ENCODE measurements around the gene ZNF516.

Gene ZNF516

GRCh38 chr18:76471593-76471992, 23.4 kb downstream of the ZNF516 start:
- DNase-seq, result no peak

GRCh38 chr18:76468345-76469304, 26.4 kb downstream of the ZNF516 start:
- no peak for DNase-seq

- DNase-seq, result no peak
Observed at GRCh38 chr18:76467371-76468190, 27.5 kb downstream of the ZNF516 start.

DNA sequence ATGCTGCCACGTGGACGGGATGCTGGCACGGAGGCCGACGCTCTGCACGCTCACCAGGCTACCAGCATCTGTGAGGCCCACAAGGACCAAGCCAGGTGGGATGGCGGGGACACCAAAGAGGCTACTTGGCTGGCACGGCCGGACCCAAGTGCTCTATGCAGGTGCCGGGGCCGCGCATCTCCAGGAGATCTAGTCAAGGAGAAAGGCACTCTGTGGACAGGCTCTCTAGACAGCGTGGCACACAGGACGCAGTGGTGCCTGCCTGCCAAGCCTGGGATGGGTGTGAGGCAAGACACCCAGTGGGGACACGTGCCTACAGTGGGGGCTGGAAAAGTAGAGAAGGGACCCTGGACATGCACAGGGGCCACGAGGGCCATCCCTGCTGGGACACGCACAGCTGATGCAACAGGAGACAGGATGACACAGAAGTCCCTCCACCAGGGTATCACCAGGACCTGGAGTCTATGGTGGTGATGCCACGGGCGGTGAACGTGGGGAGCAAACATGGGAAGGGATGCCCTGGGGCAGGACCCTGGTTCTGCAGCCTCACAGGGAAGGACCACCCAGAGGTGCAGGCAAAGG, 28.5 kb downstream of the ZNF516 start:
- no peak for DNase-seq

GRCh38 chr18:76465630-76466409, 29.2 kb downstream of the ZNF516 start:
- DNase-seq, result no peak

DNA sequence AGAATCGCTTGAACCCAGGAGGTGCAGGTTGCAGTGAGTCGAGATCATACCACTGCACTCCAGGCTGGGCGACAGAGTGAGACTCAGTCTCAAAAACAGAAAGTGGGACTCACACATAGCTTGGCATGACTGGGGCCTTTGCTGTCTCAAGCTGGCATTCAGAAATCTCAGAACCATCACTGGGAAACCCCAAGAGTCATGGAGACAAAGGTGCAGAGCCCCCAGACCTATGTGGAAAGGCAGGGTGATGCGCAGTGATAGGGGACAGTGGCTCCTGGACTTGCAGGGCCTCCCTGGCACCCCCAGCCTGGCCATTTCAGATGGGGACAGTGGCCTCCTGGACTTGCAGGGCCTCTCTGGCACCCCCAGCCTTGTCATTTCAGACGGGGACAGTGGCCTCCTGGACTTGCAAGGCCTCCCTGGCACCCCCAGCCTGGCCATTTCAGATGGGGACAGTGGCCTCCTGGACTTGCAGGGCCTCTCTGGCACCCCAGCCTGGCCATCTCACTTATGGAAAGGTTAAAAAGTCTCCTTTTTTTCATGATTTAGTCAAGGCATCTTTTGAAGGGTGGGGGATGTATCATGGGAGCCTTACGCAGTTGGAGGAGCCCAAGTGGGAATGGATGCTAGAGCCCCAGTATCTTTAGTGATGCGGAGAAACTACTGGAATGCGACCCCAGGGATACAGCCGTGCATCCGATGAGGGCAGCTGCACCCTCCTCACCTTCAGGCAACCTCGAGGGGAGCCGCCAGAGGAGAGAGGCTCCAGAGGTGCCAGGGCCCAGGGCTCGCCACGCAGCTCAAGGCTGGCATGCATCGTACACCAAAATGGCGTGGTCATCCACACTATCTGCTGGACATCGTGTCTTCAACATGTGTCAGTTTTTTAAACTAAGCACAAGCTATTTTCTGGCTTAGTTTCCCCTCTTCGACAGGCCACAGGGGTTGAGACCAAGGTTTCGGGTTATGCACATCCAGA, 30.5 kb downstream of the ZNF516 start:
- no peak for DNase-seq

DNA sequence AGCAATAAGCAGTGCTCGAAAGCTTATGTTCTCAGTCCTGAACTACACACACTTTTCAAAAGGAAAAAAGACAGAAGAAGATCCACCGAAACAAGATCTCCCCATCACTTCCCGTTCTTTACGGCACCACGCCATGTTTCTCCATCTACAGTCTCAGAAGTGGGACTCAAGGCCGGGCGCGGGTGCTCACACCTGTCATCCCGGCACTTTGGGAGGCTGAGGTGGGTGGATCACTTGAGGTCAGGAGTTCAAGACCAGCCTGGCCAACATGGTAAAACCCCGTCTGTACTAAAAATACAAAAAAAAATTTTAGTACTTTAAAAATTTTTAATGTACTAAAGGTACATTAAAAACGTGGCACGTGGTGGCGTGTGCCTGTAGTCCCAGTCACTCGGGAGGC, 31.2 kb downstream of the ZNF516 start:
- no peak for DNase-seq

DNA sequence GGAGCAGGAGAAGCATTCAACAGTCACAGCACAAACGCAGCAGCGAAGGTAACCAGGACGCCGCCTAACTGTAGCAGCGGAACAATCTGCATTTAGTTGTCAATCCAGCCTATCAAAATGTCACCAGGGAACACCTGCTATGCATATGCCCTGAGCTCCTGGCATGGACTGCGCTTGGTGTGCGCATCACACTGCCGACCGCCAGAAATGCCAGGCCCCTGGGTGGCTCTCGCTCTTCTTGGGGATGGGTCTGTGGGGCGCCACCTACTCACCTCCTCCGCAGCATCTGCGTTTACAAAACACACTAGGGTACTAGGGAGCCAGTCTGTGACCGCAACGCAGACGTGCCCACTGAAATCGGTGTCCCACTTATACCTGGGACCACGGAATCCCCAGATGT, 31.7 kb downstream of the ZNF516 start:
- DNase-seq, result no peak

DNA sequence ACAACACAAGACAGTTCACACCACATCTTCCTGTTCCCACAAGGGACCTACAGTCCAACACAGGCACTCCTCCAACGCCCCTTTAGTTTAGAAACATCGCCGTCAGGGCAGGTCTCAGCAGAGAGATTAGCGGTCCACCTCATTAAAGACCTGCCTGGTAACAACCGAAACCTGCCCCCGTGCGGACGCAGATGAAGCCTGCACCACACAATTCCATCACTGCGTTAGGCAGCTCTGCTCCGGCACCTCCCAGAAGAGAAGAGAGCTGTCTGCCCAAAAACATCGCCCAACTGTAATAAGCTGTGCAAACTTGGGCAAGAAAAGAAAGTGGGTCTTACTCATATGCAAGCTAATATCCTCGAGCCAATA, 32.7 kb downstream of the ZNF516 start:
- DNase-seq, result no peak

- DNase-seq, result no peak
Observed at GRCh38 chr18:76461692-76462325, 33.2 kb downstream of the ZNF516 start.

GRCh38 chr18:76461148-76461547, 33.9 kb downstream of the ZNF516 start:
- DNase-seq, result no peak

GRCh38 chr18:76460482-76460881, 34.6 kb downstream of the ZNF516 start:
- no peak for DNase-seq

GRCh38 chr18:76459687-76460350, 35.2 kb downstream of the ZNF516 start:
- no peak for DNase-seq

GRCh38 chr18:76459312-76459686, 35.7 kb downstream of the ZNF516 start:
- DNase-seq, result no peak

DNA sequence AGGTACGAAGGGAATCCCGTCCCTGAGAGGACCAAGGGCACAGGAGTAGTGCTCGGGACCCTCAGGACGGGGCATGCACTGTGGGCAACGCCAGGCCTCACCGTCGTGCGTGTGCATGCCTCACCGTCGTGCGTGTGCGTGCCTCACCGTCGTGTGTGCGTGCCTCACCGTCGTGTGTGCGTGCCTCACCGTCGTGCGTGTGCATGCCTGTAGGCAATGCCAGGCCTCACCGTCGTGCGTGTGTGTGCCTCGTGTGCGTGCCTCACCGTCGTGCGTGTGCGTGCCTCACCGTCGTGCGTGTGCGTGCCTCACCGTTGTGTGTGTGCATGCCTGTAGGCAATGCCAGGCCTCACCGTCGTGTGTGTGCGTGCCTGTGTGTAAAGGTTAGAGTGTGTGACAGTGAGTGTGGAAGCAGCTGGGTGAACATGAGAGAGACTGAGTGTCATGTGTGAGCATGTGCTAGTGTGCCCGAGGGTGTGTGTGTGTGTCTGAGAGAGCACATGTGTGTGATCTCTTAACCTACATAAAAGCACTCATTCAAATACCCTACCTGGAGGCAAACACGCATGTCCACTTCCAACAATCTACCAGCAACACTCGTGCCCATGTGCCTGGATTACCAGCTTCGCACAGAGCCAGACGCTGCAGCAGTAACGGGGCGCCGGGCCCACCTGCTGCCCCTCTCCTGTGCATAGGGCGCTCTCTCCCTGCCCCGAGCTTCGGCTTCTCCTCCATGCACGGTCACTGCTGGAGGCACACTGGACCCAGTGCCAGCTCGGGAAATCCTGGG, 36.3 kb downstream of the ZNF516 start:
- no peak for DNase-seq

- no peak for DNase-seq
Observed at GRCh38 chr18:76457957-76458356, 37.1 kb downstream of the ZNF516 start.

GRCh38 chr18:76457475-76457874, 37.6 kb downstream of the ZNF516 start:
- no peak for DNase-seq

DNA sequence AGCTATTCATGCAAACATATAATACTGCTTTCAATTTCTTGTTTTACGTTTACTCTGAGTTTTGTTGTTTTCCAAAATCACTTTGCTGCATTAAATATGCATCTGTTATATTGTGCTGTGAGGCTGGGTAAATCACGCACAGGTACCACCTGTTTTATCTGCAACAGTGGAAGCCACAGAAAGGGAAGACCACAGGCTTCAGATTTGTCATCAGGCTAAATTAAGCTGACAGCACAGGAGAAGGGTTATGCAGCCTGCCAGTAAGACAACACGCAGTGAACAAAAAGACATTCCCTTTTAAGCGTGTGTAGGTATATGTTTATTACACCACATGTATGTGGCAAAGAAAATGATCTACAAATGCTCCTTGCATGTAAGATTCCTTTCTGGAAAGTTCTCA, 38.2 kb downstream of the ZNF516 start:
- no peak for DNase-seq

Measured in amygdala (tissue), 56 donors.